ENCODE results near the gene GPS1. TPM values are rescaled to one million over a fixed set of nuclear protein-coding genes. Genes with fewer than 3 reads are reported as not detected.

The GPS1 gene
- total and polyA plus RNA-seq, 9 of the 15 experiments (the other 6 are each of a cell fraction or from before 2014, with no cell fraction given), result 3.1 to 167 (median 69.9) TPM

DNA sequence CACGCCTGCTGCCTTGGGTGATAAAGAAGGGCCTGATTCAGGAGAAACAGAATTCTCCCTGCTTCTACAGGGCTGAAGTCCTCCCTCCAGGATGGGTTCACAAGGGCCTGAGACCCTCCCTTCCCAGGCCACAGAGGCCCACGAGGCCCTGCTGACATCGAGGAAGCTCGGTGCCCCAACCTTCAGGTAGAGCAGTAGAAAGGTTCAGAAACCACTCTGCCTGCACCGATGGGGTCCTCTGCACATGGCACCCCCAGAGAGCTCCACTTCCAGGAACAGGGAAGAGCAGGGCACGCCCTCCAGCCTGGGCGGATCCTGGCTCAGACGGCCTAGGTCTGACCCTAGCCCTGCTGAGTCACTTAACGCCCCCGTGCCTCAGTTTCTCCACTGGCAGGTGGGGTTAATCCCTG is 29.8 kb upstream of the GPS1 start (continued):
- TF ChIP-seq ZBTB40 (IDR thresholded peaks at IDR 0.05) (no peak), ZBTB40 (CRISPR knock-in tag; IDR thresholded peaks at IDR 0.05) (no peak), HEY1 (CRISPR knock-in tag; IDR thresholded peaks at IDR 0.05; ENCODE audit: borderline replicate concordance) (no peak), STAT6 (CRISPR knock-in tag; IDR thresholded peaks at IDR 0.05) (no peak), ZNF780A (CRISPR knock-in tag; IDR thresholded peaks at IDR 0.05) (no peak), ZNF41 (CRISPR knock-in tag; conservative IDR thresholded peaks at IDR 0.05) (no peak), SOX6 (IDR thresholded peaks at IDR 0.05) (no peak), HDGF (IDR thresholded peaks at IDR 0.05) (no peak), TCF3 (CRISPR knock-in tag; IDR thresholded peaks at IDR 0.05) (no peak; the same call in 1 of the 2 replicates), SNRNP70 (optimal IDR thresholded peaks at IDR 0.05; ENCODE audit: low read depth, low read length) (no peak), VEZF1 (CRISPR knock-in tag; IDR thresholded peaks at IDR 0.05) (no peak; the same call in 1 of the 2 replicates), TEAD1 (CRISPR knock-in tag; IDR thresholded peaks at IDR 0.05) (peak in 1 of 2 experiments; percentile 51; a peak in 1 of 4 replicates)
- TF ChIP-seq, protein P1, sequence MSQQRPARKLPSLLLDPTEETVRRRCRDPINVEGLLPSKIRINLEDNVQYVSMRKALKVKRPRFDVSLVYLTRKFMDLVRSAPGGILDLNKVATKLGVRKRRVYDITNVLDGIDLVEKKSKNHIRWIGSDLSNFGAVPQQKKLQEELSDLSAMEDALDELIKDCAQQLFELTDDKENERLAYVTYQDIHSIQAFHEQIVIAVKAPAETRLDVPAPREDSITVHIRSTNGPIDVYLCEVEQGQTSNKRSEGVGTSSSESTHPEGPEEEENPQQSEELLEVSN (IDR thresholded peaks at IDR 0.05; ENCODE audit: borderline replicate concordance in 1 of 2, extremely low read depth in 1 of 2, insufficient read depth in 1 of 2, insufficient read length in 1 of 2, low read depth in 1 of 2, low read length in 1 of 2, poor library complexity in 1 of 2, severe bottlenecking in 1 of 2), result peak in 1 of 2 experiments; percentile 20

Data from K562 (cell line).